ENCODE data around the gene ZNF644. TPM values are rescaled to one million over a fixed set of nuclear protein-coding genes. Genes with fewer than 3 reads are reported as not detected.
"Not testable (repeated sequence)": the region's sequence is repeated elsewhere in the genome, so short reads cannot be mapped to it uniquely, and the experiment has no call there.

The ZNF644 gene
- total and polyA plus RNA-seq, 2 donors (not counting 1 experiment from before 2014, with no cell fraction given), result 9.6 to 124 TPM

DNA sequence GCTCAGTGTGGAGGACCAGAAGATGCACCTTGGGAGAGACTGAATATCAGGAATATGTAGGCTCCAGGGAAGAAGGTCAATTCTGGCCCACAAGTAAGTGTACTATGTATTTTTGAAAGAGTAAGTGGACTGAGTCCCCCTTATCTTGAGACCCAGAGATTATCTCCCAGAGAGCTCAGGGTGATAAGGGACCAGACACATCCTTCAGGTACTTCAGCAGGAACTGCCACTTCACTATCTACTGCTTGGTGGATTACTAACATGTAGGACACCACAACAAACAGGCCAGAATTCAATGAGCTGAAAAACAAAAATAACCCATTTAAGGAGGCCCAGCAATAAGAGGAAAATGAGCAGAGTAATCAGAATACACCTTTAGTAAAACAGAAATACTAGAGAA lies 119.2 kb downstream of the ZNF644 start:
- ATAC-seq (ENCODE audit: low read depth), result no peak
- Histone ChIP-seq H3K79me2 (ENCODE audit: control insufficient read depth, insufficient read depth, low read length) (no peaks in the 10 kb centered on the region), H3K27ac (ENCODE audit: low read length in 2 of 2) (no peak overlapping the region), H3K4me3 (ENCODE audit: control extremely low read depth in 1 of 5, extremely low read depth in 1 of 5, insufficient read depth in 1 of 5, low read depth in 2 of 5, low read length in 4 of 5) (no peak overlapping the region), H3K27me3 (replicated peaks in 1 of 4; ENCODE audit: control extremely low read depth in 1 of 4, control insufficient read depth in 3 of 4, insufficient read depth in 4 of 4, low read length in 3 of 4) (no peaks in the 10 kb centered on the region), H3K4me2 (replicated peaks; ENCODE audit: low read depth, low read length, poor library complexity, severe bottlenecking) (no peak overlapping the region), H4K20me1 (ENCODE audit: control insufficient read depth, insufficient read depth, low read length, poor library complexity, severe bottlenecking) (peaks cover 16% of the 10 kb centered on the region), H3K36me3 (replicated peaks in 1 of 2; ENCODE audit: control extremely low read depth in 1 of 2, control insufficient read depth in 1 of 2, extremely low read depth in 1 of 2, insufficient read depth in 2 of 2, low read length in 1 of 2) (peaks cover 9 to 13% of the 10 kb centered on the region in 2 experiments), H3K9ac (ENCODE audit: low read length) (no peak overlapping the region), H3K9me3 (ENCODE audit: control extremely low read depth in 1 of 3, control insufficient read depth in 2 of 3, insufficient read depth in 1 of 3, low read length in 2 of 3) (no peaks in the 10 kb centered on the region), H3K4me1 (ENCODE audit: control insufficient read depth in 2 of 2, insufficient read depth in 2 of 2, low read length in 2 of 2) (no peaks in the 10 kb centered on the region), H2AFZ (ENCODE audit: insufficient read depth, low read depth, low read length, poor library complexity, severe bottlenecking) (no peak overlapping the region)
- no peak for DNase-seq
- ChIA-PET CTCF (no interaction called here), POLR2A (no interaction called here)
- Mint-ChIP-seq H3K27me3 (no peaks in the 10 kb centered on the region), H3K4me1 (peaks cover 2% of the 10 kb centered on the region), H3K9me3 (ENCODE audit: insufficient read depth) (no peaks in the 10 kb centered on the region), H3K4me3 (no peak overlapping the region), H3K27ac (no peak overlapping the region)
- TF ChIP-seq EZH2 (IDR thresholded peaks at IDR 0.05; ENCODE audit: borderline replicate concordance, insufficient read depth, low read depth, low read length, poor library complexity, severe bottlenecking) (no peak), CTCF (IDR thresholded peaks at IDR 0.05) (no peak)
- intact Hi-C loops (cut with micrococcal nuclease), result no loop called here

- WGBS (ENCODE audit: insufficient coverage), result 100% methylated on average over 1 of the region's 3 CpGs
- Histone ChIP-seq H3K27me3 (replicated peaks in 1 of 4; ENCODE audit: control extremely low read depth in 1 of 4, control insufficient read depth in 3 of 4, insufficient read depth in 4 of 4, low read length in 3 of 4) (no peaks in the 10 kb centered on the region), H3K4me3 (ENCODE audit: control extremely low read depth in 1 of 5, extremely low read depth in 1 of 5, insufficient read depth in 1 of 5, low read depth in 2 of 5, low read length in 4 of 5) (no peak overlapping the region), H3K4me2 (replicated peaks; ENCODE audit: low read depth, low read length, poor library complexity, severe bottlenecking) (no peak overlapping the region), H3K27ac (ENCODE audit: low read length in 2 of 2) (no peak overlapping the region), H2AFZ (ENCODE audit: insufficient read depth, low read depth, low read length, poor library complexity, severe bottlenecking) (no peak overlapping the region), H4K20me1 (ENCODE audit: control insufficient read depth, insufficient read depth, low read length, poor library complexity, severe bottlenecking) (no peaks in the 10 kb centered on the region), H3K9ac (ENCODE audit: low read length) (no peak overlapping the region), H3K9me3 (ENCODE audit: control extremely low read depth in 1 of 3, control insufficient read depth in 2 of 3, insufficient read depth in 1 of 3, low read length in 2 of 3) (no peaks in the 10 kb centered on the region), H3K36me3 (replicated peaks in 1 of 2; ENCODE audit: control extremely low read depth in 1 of 2, control insufficient read depth in 1 of 2, extremely low read depth in 1 of 2, insufficient read depth in 2 of 2, low read length in 1 of 2) (peaks cover 9 to 13% of the 10 kb centered on the region in 2 experiments), H3K4me1 (ENCODE audit: control insufficient read depth in 2 of 2, insufficient read depth in 2 of 2, low read length in 2 of 2) (no peaks in the 10 kb centered on the region), H3K79me2 (ENCODE audit: control insufficient read depth, insufficient read depth, low read length) (no peaks in the 10 kb centered on the region)
- Mint-ChIP-seq H3K9me3 (ENCODE audit: insufficient read depth) (no peaks in the 10 kb centered on the region), H3K4me3 (no peak overlapping the region), H3K27ac (no peak overlapping the region), H3K4me1 (peaks cover 2% of the 10 kb centered on the region), H3K27me3 (no peaks in the 10 kb centered on the region)
- ChIA-PET POLR2A (no interaction called here), CTCF (interaction anchor here (0.7 kb wide), 1 partner anchor 265 kb away, joined by 4 read pairs; no protein-coding TSS in a partner anchor)
- ATAC-seq (ENCODE audit: low read depth), result no peak
- intact Hi-C loops (cut with micrococcal nuclease), result no loop called here
- TF ChIP-seq CTCF (IDR thresholded peaks at IDR 0.05) (no peak), EZH2 (IDR thresholded peaks at IDR 0.05; ENCODE audit: borderline replicate concordance, insufficient read depth, low read depth, low read length, poor library complexity, severe bottlenecking) (no peak)
- no peak for DNase-seq
Observed at GRCh38 chr1:90899263-90899662, 122.6 kb downstream of the ZNF644 start.

DNA sequence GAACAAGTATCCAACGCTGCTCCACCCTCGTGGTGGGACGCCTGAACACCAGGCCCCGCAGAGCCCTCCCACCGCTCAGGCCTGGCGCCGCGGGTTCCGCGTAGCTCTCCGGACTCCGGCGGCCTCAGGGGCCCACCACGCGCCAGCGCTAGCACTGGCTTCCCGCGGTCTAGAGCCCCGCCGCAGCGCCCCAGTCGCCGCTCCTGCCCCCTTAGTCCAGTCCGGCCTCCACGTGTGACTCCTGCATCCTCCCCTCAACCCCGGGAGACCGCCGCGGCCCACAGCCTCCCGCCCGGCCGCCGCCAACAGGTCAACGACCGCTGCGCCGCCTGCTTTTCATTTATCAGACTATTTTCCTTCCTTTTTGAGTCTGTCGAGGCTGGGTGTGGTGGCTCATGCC lies 128.2 kb downstream of the ZNF644 start:
- H3K27ac Mint-ChIP-seq; ATAC-seq (ENCODE audit: low read depth); H3K4me2 ChIP-seq (replicated peaks; ENCODE audit: low read depth, low read length, poor library complexity, severe bottlenecking); H3K36me3 ChIP-seq (replicated peaks in 1 of 2; ENCODE audit: control extremely low read depth in 1 of 2, control insufficient read depth in 1 of 2, extremely low read depth in 1 of 2, insufficient read depth in 2 of 2, low read length in 1 of 2); H3K4me1 ChIP-seq (ENCODE audit: control insufficient read depth in 2 of 2, insufficient read depth in 2 of 2, low read length in 2 of 2); intact Hi-C loops (cut with micrococcal nuclease); H3K9ac ChIP-seq (ENCODE audit: low read length); H4K20me1 ChIP-seq (ENCODE audit: control insufficient read depth, insufficient read depth, low read length, poor library complexity, severe bottlenecking); CTCF ChIA-PET; H3K4me3 Mint-ChIP-seq; H2AFZ ChIP-seq (ENCODE audit: insufficient read depth, low read depth, low read length, poor library complexity, severe bottlenecking); H3K27ac ChIP-seq (ENCODE audit: low read length in 2 of 2); POLR2A ChIA-PET; H3K4me3 ChIP-seq (ENCODE audit: control extremely low read depth in 1 of 5, extremely low read depth in 1 of 5, insufficient read depth in 1 of 5, low read depth in 2 of 5, low read length in 4 of 5); DNase-seq; H3K79me2 ChIP-seq (ENCODE audit: control insufficient read depth, insufficient read depth, low read length); H3K27me3 ChIP-seq (replicated peaks in 1 of 4; ENCODE audit: control extremely low read depth in 1 of 4, control insufficient read depth in 3 of 4, insufficient read depth in 4 of 4, low read length in 3 of 4); H3K27me3 Mint-ChIP-seq; H3K9me3 Mint-ChIP-seq (ENCODE audit: insufficient read depth); H3K4me1 Mint-ChIP-seq: not testable (repeated sequence)
- WGBS (ENCODE audit: insufficient coverage), result over 99% methylated on average over 15 of the region's 38 CpGs
- H3K9me3 ChIP-seq (ENCODE audit: control extremely low read depth in 1 of 3, control insufficient read depth in 2 of 3, insufficient read depth in 1 of 3, low read length in 2 of 3), result peaks cover 0 to 14% (median 0%) of the 10 kb centered on the region in 3 donors
